HG03442 (cell line): ENCODE measurements around the gene PRSS33.

Experiments used
- ATAC-seq: cut with Tn5 transposase; IDR thresholded peaks from one replicate; pipeline ENCODE4 v1.9.1; 2021; ENCODE audit warnings: mild to moderate bottlenecking, moderate library complexity; ENCODE audit not compliant: unreplicated experiment

Gene PRSS33

GRCh38 chr16:2803545-2804195 lies 16.3 kb upstream of the PRSS33 start:
- no peak for ATAC-seq

GRCh38 chr16:2799859-2800226 lies 12.5 kb upstream of the PRSS33 start:
- ATAC-seq = no peak

GRCh38 chr16:2799205-2799858 lies 12.0 kb upstream of the PRSS33 start:
- no peak for ATAC-seq

GRCh38 chr16:2798723-2799204 lies 11.4 kb upstream of the PRSS33 start:
- ATAC-seq = no peak

GRCh38 chr16:2795395-2796143 lies 8.2 kb upstream of the PRSS33 start:
- no peak for ATAC-seq

GRCh38 chr16:2792940-2793339 lies 5.6 kb upstream of the PRSS33 start:
- ATAC-seq = no peak

GRCh38 chr16:2791174-2791573 lies 3.8 kb upstream of the PRSS33 start:
- ATAC-seq = no peak

- no peak for ATAC-seq
Measured at GRCh38 chr16:2790631-2791030, 3.3 kb upstream of the PRSS33 start.

- no peak for ATAC-seq
Measured at GRCh38 chr16:2787961-2788360, 601 bp upstream of the PRSS33 start.

GRCh38 chr16:2786826-2787151 lies 571 bp downstream of the PRSS33 start:
- no peak for ATAC-seq

- ATAC-seq = no peak
Measured at GRCh38 chr16:2786061-2786825, 1.1 kb downstream of the PRSS33 start.

- no peak for ATAC-seq
Measured at GRCh38 chr16:2785101-2785991, 2.0 kb downstream of the PRSS33 start.

GRCh38 chr16:2784358-2785100 lies 2.8 kb downstream of the PRSS33 start:
- ATAC-seq = no peak

GRCh38 chr16:2783581-2784357 lies 3.6 kb downstream of the PRSS33 start:
- no peak for ATAC-seq

- ATAC-seq = no peak
Measured at GRCh38 chr16:2782583-2783351, 4.6 kb downstream of the PRSS33 start.

- no peak for ATAC-seq
Measured at GRCh38 chr16:2779978-2780898, 7.1 kb downstream of the PRSS33 start.
